Measurements from ENCODE around the gene BUB1B.

Gene BUB1B

DNA sequence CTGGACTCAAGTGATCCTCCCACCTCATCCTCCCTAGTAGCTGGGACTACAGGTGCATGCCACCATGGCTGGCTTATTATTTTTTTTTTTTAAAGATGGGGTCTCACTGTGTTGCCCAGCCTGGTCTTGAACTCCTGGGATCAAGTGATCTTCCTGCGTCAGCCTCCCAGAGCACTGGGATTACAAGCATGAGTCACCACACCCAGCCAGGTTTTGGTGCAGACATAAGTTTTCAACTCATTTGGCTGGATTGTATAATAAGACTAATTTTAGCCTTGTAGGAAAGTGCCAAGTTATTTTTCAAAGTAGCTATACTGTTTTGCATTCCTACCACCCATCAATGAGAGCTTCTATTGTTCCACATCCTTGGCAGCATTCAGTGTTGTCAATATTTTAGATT is 32.1 kb downstream of the BUB1B start:
- no peak for FAIRE-seq

DNA sequence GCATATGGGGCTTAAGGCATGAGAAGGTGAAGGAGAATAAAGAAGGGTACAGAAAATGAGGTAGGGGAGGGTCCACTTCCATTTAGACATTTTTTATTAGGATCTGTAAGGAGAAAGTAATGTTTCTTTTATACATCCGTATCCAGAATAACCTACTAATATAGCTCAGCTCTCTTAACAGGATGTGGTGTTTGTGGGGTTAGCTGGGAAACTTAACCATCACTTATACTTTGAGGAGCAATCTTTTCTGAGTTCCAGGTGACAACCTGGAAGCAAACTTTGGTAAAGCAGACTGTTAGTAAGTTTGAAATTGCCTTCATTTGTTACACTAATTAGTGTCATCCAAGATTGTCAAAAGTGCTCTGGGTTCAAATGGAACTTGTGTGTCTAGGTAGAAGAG is 36.6 kb downstream of the BUB1B start:
- no peak for FAIRE-seq

DNA sequence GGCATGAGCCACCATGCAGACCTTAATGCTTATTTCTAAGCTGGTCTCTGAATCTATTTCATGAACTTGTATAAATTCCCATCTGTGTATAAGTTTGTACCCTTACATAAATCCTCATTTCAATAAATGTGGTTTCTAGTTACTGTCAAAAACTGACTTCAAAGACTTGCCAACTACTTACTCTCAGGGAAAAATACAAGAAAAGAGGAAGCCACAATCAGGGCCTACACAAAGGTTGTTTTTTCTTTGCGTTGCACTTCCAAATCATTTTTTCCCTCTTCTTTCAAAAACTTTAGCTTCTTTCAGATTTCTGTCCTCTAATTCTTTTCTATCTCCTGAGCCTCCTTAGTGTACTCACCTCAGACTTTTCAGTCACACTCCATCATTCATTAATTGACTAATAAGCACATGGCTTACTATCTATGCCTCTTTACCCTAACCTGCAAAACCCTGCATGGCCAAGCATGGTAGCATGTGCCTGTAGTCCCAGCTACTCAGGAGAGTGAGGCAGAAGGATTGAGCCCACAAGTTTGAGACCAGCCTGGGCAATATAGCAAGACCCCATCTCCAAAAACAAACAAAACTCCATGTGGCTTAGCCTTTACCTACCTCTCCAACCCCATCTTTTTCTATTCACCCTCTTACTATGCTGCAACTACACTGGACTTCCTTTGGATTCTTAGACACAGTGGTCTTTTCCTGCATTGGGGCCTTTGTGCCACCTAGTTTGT is 37.7 kb downstream of the BUB1B start:
- FAIRE-seq: no peak

DNA sequence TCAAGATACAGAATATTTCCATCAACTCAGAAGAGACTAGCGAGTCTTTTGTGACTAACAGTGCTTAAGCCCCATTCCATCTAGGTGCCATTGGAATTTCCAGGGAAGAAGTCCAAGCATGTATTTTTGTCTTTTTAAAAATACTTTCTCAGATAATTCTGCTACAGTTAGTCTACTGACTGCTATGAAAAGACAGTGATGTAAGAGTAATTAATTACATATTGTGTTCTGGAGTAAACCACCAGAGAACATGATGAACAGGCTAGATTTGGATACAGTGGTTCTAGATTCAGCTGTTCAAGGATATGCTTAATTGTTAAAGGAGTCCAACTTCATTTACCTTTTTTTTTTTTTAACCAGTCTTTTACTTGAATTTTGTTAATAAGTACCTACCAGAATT is 43.2 kb downstream of the BUB1B start:
- no peak for FAIRE-seq

DNA sequence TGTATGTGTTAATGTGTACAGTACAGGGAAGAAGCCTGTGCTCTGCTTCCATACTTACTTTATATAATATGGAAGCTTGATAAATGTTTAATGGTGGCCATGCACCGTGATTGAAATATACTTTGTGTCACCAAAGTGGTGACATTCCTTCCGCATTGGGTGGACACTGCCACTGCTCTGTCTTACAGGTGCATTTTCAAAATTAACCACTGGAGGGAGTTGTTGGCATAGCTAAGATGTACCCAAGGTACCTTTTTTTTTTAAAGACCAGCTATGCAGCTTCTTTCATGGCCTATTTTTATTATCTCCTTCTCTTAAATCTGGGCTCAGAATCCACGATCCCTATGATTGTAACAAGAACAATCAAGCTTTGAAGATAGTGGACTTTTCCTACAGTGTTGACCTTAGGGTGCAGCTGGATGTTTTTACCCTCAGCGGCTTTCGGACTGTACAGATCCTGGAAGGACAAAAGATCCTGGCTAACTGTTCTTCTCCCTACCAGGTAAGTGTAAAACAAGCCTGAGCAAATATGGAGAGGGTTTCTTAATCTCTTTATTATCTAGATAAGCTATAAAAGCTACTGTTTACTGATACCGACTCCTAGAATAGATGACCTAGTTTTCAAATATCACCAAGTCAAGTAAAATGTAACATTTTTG is 56.4 kb downstream of the BUB1B start:
- FAIRE-seq: peak; percentile 80

DNA sequence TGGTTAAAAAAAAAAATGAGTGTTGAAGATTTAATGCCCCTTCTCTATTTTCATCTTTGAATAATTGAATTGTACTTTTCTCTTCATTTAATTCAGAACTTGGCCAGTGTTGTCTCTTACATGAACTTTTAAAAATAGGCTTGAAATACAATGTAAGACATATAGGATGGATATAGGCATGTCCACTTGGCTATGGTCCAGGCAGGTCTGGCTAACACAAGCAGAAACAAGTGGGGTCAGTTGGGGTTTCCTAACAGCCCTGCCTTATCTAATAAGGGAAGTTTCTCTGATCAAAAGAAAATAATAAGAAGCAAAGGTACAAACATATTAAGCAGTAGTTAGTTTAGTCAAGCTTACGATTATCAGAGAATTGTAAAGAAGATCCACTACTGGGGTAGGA is 58.9 kb downstream of the BUB1B start:
- FAIRE-seq: no peak

DNA sequence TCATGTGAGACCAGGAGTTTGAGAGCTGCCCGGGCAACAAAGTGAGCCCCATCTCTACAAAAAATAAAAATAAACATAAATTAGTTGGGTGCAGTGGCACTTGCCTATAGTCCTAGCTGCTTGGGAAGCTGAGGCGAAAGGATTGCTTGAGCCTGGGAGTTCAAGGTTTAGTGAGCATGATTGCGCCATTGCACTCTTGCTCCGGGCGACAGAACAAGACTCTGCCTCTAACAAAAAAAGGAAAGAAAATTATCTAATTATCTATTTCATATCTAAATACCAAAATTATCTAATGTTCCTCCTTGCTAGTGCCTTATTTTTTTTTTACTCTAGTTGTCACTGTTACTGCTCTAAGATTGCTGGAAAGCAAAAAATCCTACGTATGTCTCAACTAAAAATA is 61.3 kb downstream of the BUB1B start:
- no peak for FAIRE-seq

DNA sequence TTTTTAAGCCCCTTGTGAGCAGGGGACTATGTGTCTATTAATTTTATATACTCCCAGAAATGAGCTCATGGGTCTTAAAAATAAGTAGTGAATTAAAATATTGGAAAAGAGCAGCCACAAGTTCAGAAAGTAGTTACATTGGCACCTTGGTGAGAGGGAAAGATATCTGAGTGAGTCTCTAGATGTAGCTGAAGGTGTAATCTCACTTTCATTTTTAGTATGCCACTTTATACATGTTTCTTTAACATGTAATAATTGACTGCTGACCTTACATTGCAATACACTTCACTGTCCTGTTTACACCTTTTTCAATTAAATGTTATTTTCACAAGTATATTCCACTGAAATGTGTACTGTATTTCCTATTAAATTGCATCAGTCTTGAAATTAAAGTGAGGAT is 65.9 kb downstream of the BUB1B start:
- FAIRE-seq: no peak

DNA sequence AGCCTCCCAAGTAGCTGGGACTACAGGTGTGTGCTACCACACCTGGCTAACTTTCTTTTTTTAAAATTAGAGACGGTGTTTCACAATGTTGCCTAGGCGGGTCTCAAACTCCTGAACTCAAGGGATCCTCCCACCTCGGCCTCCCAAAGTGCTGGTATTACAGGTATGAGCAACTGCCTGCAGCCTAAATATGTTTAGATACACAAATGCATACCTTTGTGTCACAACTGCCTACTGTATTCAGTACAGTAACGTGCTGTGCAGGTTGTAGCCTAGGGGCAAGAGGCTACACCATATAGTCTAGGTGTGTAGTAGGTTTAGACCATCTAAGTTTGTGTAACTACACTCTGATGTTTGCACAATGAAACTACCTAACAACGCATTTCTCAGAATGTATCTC is 68.4 kb downstream of the BUB1B start:
- FAIRE-seq: no peak

DNA sequence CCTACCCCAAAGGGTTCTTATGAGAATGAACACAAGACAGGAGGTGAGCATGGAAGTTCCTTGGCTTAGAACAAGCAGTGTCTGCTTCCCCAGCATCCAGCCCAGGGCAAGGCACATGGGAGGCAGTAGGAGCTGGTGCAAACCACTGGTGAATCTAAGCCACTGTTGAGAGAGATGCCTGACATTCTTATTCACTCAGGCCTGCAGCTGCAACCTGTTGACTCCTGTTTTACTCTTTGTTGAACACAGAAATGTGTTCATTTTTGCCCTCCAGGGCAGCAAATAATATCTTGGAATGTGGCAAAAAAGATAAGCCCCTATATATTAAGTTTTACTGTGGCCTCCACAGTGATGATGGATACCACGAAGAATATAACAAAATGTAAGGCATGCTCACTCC is 69.1 kb downstream of the BUB1B start:
- no peak for FAIRE-seq

DNA sequence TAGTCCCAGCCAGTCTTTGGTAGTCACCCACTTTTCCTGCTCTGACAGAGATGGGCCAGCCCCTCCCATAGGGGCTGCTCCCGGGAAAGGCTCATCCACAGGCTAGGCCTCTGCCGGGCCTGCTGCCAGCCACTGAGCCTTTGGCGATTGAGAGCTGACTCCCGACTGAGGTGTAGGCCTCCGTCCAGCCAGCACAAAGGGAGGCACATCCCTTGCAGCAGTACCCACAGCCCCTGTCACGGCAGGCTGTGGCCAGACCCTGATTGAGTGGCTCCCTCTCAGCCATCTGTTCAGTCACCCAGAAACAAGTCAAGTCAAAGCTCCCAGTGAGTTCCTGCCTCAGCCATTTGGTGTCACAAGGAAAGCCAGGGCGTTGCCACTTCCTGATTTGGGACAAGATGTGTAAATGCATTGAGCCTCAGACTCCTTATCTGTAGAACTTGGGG is 71.8 kb downstream of the BUB1B start:
- FAIRE-seq: no peak

DNA sequence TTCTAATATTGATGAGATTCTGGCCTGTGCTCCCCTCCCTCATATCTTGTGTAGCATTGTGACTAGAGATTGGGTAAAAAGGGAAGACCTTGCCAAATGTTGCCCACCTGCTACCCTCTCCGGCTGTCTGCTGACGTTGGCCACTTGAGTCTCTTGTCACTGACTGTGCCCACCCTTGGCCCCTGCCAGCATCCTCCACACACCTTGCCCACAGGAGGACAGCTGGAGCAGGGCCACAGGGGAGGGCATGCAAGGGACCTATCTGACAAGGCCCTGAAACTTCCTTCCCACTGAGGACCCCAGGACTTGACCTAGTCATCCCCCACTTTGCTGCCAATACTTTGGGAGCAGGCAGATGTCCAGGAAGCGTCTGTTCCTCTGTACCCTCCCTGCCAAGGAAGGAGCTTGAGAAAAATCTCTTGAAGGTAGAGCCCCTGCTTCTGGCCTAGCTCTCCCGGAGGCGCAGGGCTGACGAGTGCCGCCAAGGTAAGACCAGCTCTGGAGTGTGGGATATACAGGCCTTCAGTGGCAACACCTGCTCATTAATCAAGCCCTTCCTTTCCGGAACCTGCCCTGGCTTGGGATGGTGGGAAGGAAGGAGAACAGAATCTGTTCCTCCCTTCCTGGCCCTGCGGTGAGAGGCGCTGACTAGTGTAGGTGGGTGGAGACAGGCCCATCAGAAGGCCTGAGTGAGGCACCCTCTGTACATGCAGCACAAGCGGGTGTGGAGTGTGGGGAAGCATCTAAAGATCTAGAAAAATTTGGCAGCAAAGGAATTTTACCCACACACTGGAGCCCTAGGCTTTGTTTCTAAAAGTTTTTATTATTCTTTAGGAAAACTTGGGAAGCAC is 73.1 kb downstream of the BUB1B start:
- no peak for FAIRE-seq

DNA sequence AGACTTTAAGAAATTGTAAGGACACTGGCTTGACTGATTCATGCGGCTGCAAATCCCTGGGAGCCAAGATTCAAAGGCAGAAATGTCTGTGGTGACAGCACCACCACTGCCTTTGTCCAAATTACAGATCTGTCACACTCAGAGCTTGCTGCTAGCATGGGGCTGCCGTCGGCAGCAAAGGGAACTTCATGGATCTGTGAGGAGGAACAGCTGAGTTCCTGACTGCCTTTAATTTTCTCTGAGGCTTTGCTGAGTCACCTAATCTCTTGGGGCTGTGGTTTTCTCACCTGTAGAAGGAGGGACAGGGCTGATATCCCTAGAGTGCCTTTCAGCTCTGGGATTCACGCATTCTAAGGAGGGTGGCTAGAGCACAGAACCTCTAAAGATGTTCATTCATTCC is 73.9 kb downstream of the BUB1B start:
- FAIRE-seq: no peak

DNA sequence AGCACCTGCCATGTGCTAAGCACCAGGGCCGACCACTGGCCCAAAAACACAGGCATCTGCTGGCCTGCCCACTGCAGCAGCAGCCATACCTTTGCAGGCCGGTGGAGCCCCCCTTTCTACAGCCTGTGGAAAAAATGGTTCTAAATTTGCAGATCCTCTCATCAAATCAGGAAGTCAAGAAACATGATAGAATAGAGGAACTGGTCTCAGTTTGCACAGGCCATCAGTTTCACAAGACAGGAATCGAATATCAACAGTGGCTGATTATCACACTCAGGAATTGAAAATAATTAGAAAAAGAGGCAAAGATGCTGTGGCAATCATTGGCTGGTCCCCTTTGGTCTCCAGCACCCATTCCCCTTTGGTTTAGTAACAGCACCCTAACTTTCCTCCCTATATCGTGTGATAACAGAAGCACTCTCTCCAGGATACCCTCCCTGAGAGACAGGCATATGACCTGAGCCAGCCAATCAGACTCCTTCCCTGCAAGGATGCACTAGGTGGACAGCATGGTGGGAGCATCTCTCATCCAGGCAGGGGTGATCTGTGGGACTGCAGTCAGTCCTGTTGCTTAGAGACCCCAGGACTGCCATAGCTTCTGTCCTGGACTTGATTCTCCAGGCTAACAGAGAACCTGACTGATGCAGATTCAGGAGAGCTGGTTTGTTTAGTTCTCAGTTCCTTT is 74.5 kb downstream of the BUB1B start:
- FAIRE-seq: no peak

DNA sequence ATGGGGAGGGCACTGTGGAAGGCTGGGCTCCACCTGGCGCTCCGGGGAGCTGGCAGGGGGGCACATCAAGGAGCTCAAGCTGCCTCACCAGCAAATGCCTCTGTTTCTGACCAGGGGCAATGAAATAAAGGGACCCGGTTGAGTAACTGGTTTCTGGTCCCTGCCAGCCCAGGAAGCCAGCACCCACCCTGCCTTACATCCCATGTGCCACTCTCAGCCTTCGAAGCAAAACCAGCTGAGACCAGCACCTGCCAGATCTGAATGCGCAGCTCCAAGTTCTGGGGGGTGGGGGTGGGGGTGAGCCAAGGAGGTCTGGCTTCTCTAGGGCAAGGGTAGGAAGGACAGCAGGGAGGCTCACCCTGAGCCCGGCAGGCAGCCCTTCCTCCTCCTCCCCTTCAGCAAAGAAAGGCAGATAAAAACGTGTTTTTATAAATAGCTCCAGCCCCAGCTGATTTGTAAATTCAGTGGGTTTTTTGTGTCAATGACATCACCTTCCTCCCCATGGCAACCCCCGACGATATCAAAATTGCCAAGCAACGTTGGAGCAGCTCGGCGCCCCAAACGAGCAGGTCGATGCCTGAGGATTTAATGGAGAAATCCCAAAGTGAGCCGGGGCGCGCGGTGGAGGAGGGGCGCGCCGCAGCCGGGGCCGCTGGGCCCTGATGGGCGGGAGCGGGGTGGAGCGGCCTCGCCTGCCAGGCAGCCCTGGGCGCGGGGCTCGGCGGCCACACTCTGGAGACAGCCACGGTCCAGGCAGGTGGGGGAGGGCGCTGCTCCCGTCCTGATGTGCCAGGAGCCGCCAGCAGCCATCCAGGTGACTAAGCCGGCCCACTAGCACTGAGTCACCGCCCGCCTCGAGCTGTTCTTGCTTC is 77.9 kb downstream of the BUB1B start, which contains the start of gene PAK6:
PAK6 (plus strand) TSS at position 532 of the 872 bp plus-strand sequence. CDS start 25,723 bp downstream, outside the sequence.
- no peak for FAIRE-seq

DNA sequence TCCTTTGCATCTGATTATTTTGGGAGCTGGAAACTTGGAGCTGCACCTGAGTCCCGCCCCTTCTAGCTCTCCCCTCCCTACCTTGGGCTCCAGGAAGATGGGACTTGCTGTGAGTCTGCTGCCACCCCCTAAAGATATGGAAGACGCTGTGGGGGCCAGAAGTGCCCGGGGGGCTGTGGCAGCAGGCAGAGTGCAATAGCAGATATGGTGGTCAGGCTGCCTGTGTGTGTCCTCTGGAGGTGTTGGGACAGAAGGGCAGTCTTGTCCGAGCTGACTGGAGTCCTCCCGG is 78.5 kb downstream of the BUB1B start:
- no peak for FAIRE-seq

DNA sequence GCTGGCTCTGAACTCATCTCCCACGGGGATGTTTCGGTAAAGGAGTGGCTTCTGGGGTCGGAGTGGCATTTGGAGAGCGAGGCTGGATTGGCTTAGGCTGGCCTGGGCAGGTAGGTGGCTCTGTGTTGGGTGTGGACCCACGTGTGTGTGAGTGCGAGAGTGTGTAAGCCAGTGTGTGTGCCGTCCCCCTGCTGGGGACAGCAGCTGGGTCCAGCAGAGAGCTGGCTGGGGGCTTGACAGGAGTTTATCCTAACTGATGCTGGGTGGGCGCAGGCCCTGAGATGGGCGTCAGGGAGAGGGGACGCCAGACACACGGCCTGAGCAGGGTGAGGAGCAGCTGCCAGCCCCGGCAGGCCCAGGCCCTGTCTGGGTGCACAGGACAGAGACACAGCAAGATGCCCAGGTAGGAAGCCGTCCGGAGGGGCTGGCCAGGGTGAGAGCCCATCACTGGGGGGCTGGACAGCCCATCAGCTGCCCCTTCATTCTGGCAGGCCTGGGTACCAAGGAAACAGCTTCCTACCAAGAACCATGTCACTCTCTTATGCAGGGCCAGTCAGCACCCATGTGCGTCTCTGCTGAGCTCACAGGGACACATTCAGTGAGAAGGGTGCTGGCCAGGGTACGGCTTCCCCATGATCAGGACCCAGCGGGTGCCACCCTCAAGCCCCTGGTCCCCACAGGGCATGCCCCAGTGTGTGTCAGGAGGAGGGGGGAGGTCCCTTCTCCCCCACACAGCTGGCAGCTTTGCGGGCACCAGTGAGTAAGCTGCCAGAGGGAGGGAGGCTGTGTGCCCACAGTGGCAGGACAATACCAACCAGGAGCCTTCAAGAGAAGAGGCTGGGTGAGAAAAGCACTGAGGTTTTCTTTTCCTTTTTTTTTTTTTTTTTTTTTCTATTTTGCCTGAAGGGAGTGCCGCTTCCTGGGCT is 79.1 kb downstream of the BUB1B start:
- no peak for FAIRE-seq

DNA sequence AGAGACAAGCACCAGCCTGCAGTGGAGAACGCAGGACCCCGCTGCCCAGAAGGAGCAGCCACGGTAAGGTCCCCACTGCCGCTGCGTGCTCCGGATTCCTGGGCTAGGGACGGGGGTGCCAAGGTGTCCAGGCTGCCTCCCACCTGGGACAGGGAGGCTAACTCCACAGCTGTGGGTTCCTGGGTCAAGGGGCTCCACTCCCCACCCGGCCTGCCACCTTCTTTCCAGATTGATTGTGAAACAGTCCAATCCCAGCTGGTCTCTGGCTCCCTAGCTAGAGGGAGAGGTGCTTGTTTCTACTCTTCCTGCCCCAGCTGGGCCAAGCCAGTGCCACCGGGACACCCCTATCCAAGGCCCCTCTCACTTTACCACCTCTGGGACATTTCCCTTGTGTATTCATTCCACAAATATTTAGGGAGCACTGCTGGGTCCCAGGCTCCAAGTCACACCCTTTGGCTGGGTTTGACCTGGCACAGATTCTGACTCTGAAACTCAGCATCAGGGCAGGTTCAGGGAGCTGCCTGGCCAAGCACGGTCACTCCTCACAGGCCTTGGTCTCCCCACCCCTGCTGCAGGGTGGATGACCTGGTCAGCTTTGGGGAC is 79.9 kb downstream of the BUB1B start:
- no peak for FAIRE-seq

DNA sequence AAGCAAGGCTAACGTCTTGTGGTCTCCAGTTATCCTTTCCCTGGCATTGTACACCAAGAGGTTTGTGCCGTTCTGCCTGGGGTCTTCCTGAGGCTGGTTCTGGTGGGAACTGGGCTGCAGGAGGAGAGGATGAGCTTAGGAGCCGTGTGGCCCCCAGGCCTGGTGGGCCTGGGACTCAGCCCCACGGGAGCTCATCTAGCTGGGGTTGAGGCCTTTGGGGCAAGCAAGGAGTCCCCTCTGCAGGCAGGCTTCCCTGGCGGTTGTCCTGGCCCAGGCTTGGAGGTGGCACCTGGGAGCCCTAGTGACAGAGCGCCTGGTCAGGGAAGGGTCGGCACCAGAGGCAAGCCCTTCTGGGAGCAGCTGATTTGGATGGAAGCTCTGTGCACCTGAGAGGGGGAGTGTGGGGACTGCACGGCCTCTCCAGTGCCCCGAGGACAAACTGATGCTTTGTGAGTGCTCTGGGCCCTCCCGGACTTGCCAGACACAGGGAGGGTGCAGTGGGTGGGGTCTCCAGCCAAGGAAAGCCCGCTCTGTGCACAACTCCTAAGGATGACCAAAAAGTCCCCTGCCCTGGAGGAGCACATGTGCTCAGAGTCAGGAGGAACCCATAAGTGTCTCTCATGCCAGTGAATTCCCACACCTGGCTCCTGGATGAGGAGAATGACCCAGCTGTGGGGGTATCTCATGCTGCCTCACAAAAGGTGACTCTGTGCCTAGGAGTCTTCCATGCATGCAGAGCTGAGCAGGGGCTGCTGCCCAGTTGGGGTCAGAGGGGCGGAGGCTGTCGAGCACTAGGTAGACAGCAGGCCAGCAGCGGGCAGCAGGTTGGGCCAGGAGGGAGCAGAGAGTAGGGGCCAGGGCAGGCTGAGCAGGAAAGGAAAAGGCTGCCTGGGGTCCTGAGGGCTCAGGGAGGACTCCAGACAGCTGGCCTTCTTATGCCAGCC is 80.7 kb downstream of the BUB1B start:
- no peak for FAIRE-seq

DNA sequence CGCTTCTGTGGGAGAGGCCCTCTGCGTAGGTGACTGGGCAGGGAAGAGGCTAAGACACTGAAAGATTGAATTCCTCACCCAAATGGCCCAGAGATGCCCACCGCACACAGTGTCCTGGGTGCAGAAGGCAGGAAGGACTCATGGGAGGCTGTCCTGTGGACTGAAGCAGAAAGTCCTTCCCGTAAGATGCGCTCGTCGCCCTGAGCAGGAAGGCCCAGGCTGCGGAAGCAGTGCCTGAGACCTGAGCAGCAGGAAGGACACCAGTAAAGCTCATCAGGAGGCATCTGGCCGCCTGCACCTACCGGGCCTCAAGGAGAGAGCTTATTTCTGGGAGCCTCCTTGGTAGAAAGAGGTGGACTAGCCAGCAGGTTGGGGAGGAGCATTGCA is 81.3 kb downstream of the BUB1B start:
- FAIRE-seq: no peak

All from TTC549 (cell line).